Mucosa of rectum (tissue), 2 donors: ENCODE measurements around the gene SH3RF3.

ENCODE experiments used
- H3K27ac ChIP-seq, 2 donors: one replicate each; pipeline ENCODE4 v1.7.0; 2013; ENCODE audit warnings: inconsistent platforms in 2 of 2, low read depth in 2 of 2, low read length in 2 of 2
- H3K27me3 ChIP-seq, 2 donors: one replicate each; pipeline ENCODE4 v1.7.0; 2013; ENCODE audit warnings: low read length in 2 of 2; ENCODE audit not compliant: control insufficient read depth in 2 of 2, insufficient read depth in 2 of 2
- H3K36me3 ChIP-seq, 2 donors: one replicate each; pipeline ENCODE4 v1.7.0; 2013; ENCODE audit warnings: low read length in 2 of 2; ENCODE audit not compliant: control insufficient read depth in 2 of 2, insufficient read depth in 2 of 2
- H3K4me1 ChIP-seq, 2 donors: one replicate each; pipeline ENCODE4 v1.7.0; 2013; ENCODE audit warnings: low read length in 2 of 2, mild to moderate bottlenecking in 1 of 2; ENCODE audit not compliant: control insufficient read depth in 2 of 2, insufficient read depth in 2 of 2
- H3K4me3 ChIP-seq, 2 donors: one replicate each; pipeline ENCODE4 v1.7.0; 2013; ENCODE audit warnings: low read length in 2 of 2
- H3K9ac ChIP-seq, 2 donors: one replicate each; pipeline ENCODE4 v1.7.0; 2013; ENCODE audit warnings: low read length in 2 of 2, low read depth in 1 of 2, mild to moderate bottlenecking in 1 of 2
- H3K9me3 ChIP-seq, 2 donors: one replicate each; pipeline ENCODE4 v1.7.0; 2013; ENCODE audit warnings: low read length in 2 of 2; ENCODE audit not compliant: control insufficient read depth in 2 of 2
- donor health status: healthy.
- donor health status: Normal muscosa, but diverticular disease.

Gene SH3RF3

GRCh38 chr2:109136542-109136941, 7.5 kb downstream of the SH3RF3 start:
- Histone ChIP-seq H3K9me3 (no peaks in the 10 kb centered on the region), H3K27ac (no peak overlapping the region), H3K36me3 (no peaks in the 10 kb centered on the region), H3K9ac (no peak overlapping the region), H3K27me3 (no peaks in the 10 kb centered on the region), H3K4me1 (no peaks in the 10 kb centered on the region), H3K4me3 (no peak overlapping the region)

GRCh38 chr2:109137616-109138015, 8.6 kb downstream of the SH3RF3 start:
- no peaks in the 10 kb centered on the region for H3K27me3 ChIP-seq
- no peaks in the 10 kb centered on the region for H3K4me1 ChIP-seq
- no peak overlapping the region for H3K9ac ChIP-seq
- H3K9me3 ChIP-seq, result no peaks in the 10 kb centered on the region
- H3K27ac ChIP-seq, result no peak overlapping the region
- no peak overlapping the region for H3K4me3 ChIP-seq
- H3K36me3 ChIP-seq, result no peaks in the 10 kb centered on the region

- no peaks in the 10 kb centered on the region for H3K9me3 ChIP-seq
- H3K27me3 ChIP-seq, result no peaks in the 10 kb centered on the region
- H3K27ac ChIP-seq, result no peak overlapping the region
- H3K9ac ChIP-seq, result no peak overlapping the region
- no peaks in the 10 kb centered on the region for H3K36me3 ChIP-seq
- H3K4me1 ChIP-seq, result no peaks in the 10 kb centered on the region
- H3K4me3 ChIP-seq, result no peak overlapping the region
These were observed 9.4 kb downstream of the SH3RF3 start for GRCh38 chr2:109138449-109138848.

- H3K27me3 ChIP-seq, result no peaks in the 10 kb centered on the region
- no peaks in the 10 kb centered on the region for H3K9me3 ChIP-seq
- H3K36me3 ChIP-seq, result no peaks in the 10 kb centered on the region
- no peak overlapping the region for H3K9ac ChIP-seq
- H3K4me3 ChIP-seq, result no peak overlapping the region
- H3K4me1 ChIP-seq, result no peaks in the 10 kb centered on the region
- no peak overlapping the region for H3K27ac ChIP-seq
These were observed 10.0 kb downstream of the SH3RF3 start for GRCh38 chr2:109139002-109139401.

- H3K27ac ChIP-seq, result no peak overlapping the region
- no peaks in the 10 kb centered on the region for H3K9me3 ChIP-seq
- no peak overlapping the region for H3K9ac ChIP-seq
- no peaks in the 10 kb centered on the region for H3K4me1 ChIP-seq
- H3K36me3 ChIP-seq, result no peaks in the 10 kb centered on the region
- H3K4me3 ChIP-seq, result no peak overlapping the region
- no peaks in the 10 kb centered on the region for H3K27me3 ChIP-seq
These were observed 10.9 kb downstream of the SH3RF3 start for GRCh38 chr2:109139865-109140396.

- Histone ChIP-seq H3K27me3 (no peaks in the 10 kb centered on the region), H3K4me1 (no peaks in the 10 kb centered on the region), H3K4me3 (no peak overlapping the region), H3K9ac (no peak overlapping the region), H3K9me3 (no peaks in the 10 kb centered on the region), H3K36me3 (no peaks in the 10 kb centered on the region), H3K27ac (no peak overlapping the region)
These were observed 12.1 kb downstream of the SH3RF3 start for GRCh38 chr2:109141006-109141600.

GRCh38 chr2:109141727-109142283, 12.8 kb downstream of the SH3RF3 start:
- H3K27me3 ChIP-seq, result no peaks in the 10 kb centered on the region
- no peak overlapping the region for H3K27ac ChIP-seq
- no peaks in the 10 kb centered on the region for H3K4me1 ChIP-seq
- H3K9me3 ChIP-seq, result no peaks in the 10 kb centered on the region
- no peaks in the 10 kb centered on the region for H3K36me3 ChIP-seq
- H3K4me3 ChIP-seq, result no peak overlapping the region
- no peak overlapping the region for H3K9ac ChIP-seq

GRCh38 chr2:109142416-109143210, 13.6 kb downstream of the SH3RF3 start:
- Histone ChIP-seq H3K9me3 (no peaks in the 10 kb centered on the region), H3K27ac (no peak overlapping the region), H3K4me3 (no peak overlapping the region), H3K9ac (no peak overlapping the region), H3K27me3 (no peaks in the 10 kb centered on the region), H3K4me1 (no peaks in the 10 kb centered on the region), H3K36me3 (no peaks in the 10 kb centered on the region)

- Histone ChIP-seq H3K4me1 (no peaks in the 10 kb centered on the region), H3K9ac (no peak overlapping the region), H3K9me3 (no peaks in the 10 kb centered on the region), H3K27ac (no peak overlapping the region), H3K4me3 (no peak overlapping the region), H3K27me3 (no peaks in the 10 kb centered on the region), H3K36me3 (no peaks in the 10 kb centered on the region)
These were observed 14.5 kb downstream of the SH3RF3 start for GRCh38 chr2:109143214-109144187.
